Liver (tissue), 9 donors: ENCODE data around the gene MYG1. TPM values are rescaled to one million over a fixed set of nuclear protein-coding genes. Genes with fewer than 3 reads are reported as not detected.

Experiments used
- DNase-seq: peaks from one replicate; pipeline ENCODE4 v3.0.0-alpha.2; 2017; ENCODE audit warnings: low spot score
- H3K27ac ChIP-seq, 2 donors: one replicate each; pipeline ENCODE4 v1.7.0; 2013; ENCODE audit warnings: inconsistent platforms in 2 of 2, low read length in 2 of 2, control low read depth in 1 of 2, low read depth in 1 of 2, mild to moderate bottlenecking in 1 of 2
- H3K27me3 ChIP-seq, 4 donors: one replicate each; pipeline versions ENCODE4 v1.6.1 to v1.7.0; 2013; ENCODE audit warnings: low read length in 3 of 4, inconsistent platforms in 1 of 4, mild to moderate bottlenecking in 1 of 4, moderate library complexity in 1 of 4; ENCODE audit not compliant: control insufficient read depth in 4 of 4, insufficient read depth in 4 of 4
- H3K36me3 ChIP-seq, 4 donors: one replicate each; pipeline versions ENCODE4 v1.6.1 to v1.7.0; 2013; ENCODE audit warnings: low read length in 3 of 4, mild to moderate bottlenecking in 3 of 4, low read depth in 1 of 4, moderate library complexity in 1 of 4; ENCODE audit not compliant: control insufficient read depth in 4 of 4, insufficient read depth in 3 of 4
- H3K4me1 ChIP-seq, 4 donors: one replicate each; pipeline versions ENCODE4 v1.6.1 to v1.7.0; 2013; ENCODE audit warnings: low read length in 3 of 4, mild to moderate bottlenecking in 3 of 4, moderate library complexity in 1 of 4; ENCODE audit not compliant: control insufficient read depth in 4 of 4, insufficient read depth in 4 of 4
- H3K4me3 ChIP-seq, 3 donors: one replicate each; pipeline versions ENCODE4 v1.6.1 to v1.7.0; 2013; ENCODE audit warnings: low read length in 3 of 3, control low read depth in 1 of 3, low read depth in 1 of 3, mild to moderate bottlenecking in 1 of 3
- H3K9ac ChIP-seq, 2 donors: one replicate each; pipeline ENCODE4 v1.7.0; 2013; ENCODE audit warnings: low read length in 2 of 2, mild to moderate bottlenecking in 2 of 2, moderate library complexity in 2 of 2, control low read depth in 1 of 2, low read depth in 1 of 2
- H3K9me3 ChIP-seq, 4 donors: one replicate each; pipeline versions ENCODE4 v1.6.1 to v1.7.0; 2013; ENCODE audit warnings: low read length in 3 of 4; ENCODE audit not compliant: control insufficient read depth in 4 of 4
- EGR1 ChIP-seq, 2 donors: IDR thresholded peaks; 2 replicates each; pipeline ENCODE4 v1.6.1; 2016 to 2018; ENCODE audit warnings: antibody characterized with exemption in 2 of 2, low read depth in 2 of 2
- FOXA1 ChIP-seq: IDR thresholded peaks from 2 replicates; pipeline ENCODE4 v1.6.1; 2016; ENCODE audit warnings: antibody characterized with exemption
- FOXA2 ChIP-seq: IDR thresholded peaks from 2 replicates; pipeline ENCODE4 v1.6.1; 2016; ENCODE audit warnings: antibody characterized with exemption
- GABPA ChIP-seq, 2 donors: IDR thresholded peaks in 1 of 2; conservative IDR thresholded peaks in 1 of 2; 2 replicates each; pipeline ENCODE4 v1.6.1; 2016; ENCODE audit warnings: antibody characterized with exemption in 2 of 2, mild to moderate bottlenecking in 1 of 2, moderate library complexity in 1 of 2
- HNF4A ChIP-seq, 2 donors: conservative IDR thresholded peaks; 2 replicates each; pipeline ENCODE4 v1.6.1; 2016; ENCODE audit warnings: antibody characterized with exemption in 2 of 2, mild to moderate bottlenecking in 2 of 2
- JUND ChIP-seq, 2 donors: IDR thresholded peaks; 2 replicates each; pipeline ENCODE4 v1.6.1; 2016; ENCODE audit warnings: antibody characterized with exemption in 2 of 2
- NR2F2 ChIP-seq: IDR thresholded peaks from 2 replicates; pipeline ENCODE4 v1.6.1; 2016; ENCODE audit warnings: antibody characterized with exemption
- RAD21 ChIP-seq, 2 donors: IDR thresholded peaks; 2 replicates each; pipeline ENCODE4 v1.6.1; 2016; ENCODE audit warnings: antibody characterized with exemption in 2 of 2, mild to moderate bottlenecking in 2 of 2
- RXRA ChIP-seq, 2 donors: IDR thresholded peaks; 2 replicates each; pipeline ENCODE4 v1.6.1; 2017 to 2018; ENCODE audit warnings: antibody characterized with exemption in 2 of 2, mild to moderate bottlenecking in 1 of 2
- SP1 ChIP-seq: IDR thresholded peaks from 2 replicates; pipeline ENCODE4 v1.6.1; 2018; ENCODE audit warnings: antibody characterized with exemption, mild to moderate bottlenecking
- TAF1 ChIP-seq: conservative IDR thresholded peaks from 2 replicates; pipeline ENCODE4 v1.6.1; 2016; ENCODE audit warnings: antibody characterized with exemption, mild to moderate bottlenecking
- YY1 ChIP-seq: IDR thresholded peaks from 2 replicates; pipeline ENCODE4 v1.6.1; 2016; ENCODE audit warnings: antibody characterized with exemption, mild to moderate bottlenecking
- WGBS: extraction: QIAGEN DNeasy Blood & Tissue Kit; methylation state at CpG from one replicate; pipeline ENCODE4 v1.1.7; 2013; 5-methylcytosine and 5-hydroxymethylcytosine counted together
- polyA plus RNA-seq, 2 donors: library from polyadenylated mRNA; stranded (reverse) in 1 of 2; unstranded in 1 of 2; fragments of 200-250 nt in 1 of 2; fragments of >200 nt in 1 of 2; fragmentation: Nextera tagmentation in 1 of 2; extraction: Ambion mirVana in 1 of 2; gene quantifications; one replicate each; pipeline versions ENCODE4 v1.2.1 to v1.2.3, GENCODE V29; 2013 to 2015
- total RNA-seq, 2 donors: library from RNA; depleted of rRNA; stranded (reverse); fragments of >200 nt; gene quantifications; one replicate each; pipeline ENCODE4 v1.2.3, GENCODE V29; 2014
- TF ChIP-seq, protein P1 (sequence below): IDR thresholded peaks from 2 replicates; pipeline ENCODE4 v1.6.1; 2016; ENCODE audit warnings: antibody characterized with exemption
- TF ChIP-seq, protein P2 (sequence below): IDR thresholded peaks from 2 replicates; pipeline ENCODE4 v1.6.1; 2016; ENCODE audit warnings: antibody characterized with exemption
- TF ChIP-seq, protein P3 (sequence below): IDR thresholded peaks from 2 replicates; pipeline ENCODE4 v1.6.1; 2016; ENCODE audit warnings: antibody characterized with exemption, mild to moderate bottlenecking
- TF ChIP-seq, protein P4 (sequence below): IDR thresholded peaks from 2 replicates; pipeline ENCODE4 v1.6.1; 2016; ENCODE audit warnings: antibody characterized with exemption
- TF ChIP-seq, protein P5 (sequence below): fragments of 150-350 bp; IDR thresholded peaks from 2 replicates; pipeline ENCODE4 v1.5.1; 2017; ENCODE audit warnings: improper control_type of control experiment, low read depth, low read length; ENCODE audit not compliant: missing input control
- donor health status: healthy.
- donor health status: healthy.
- donor health status: healthy.
- donor health status: healthy.
- donor health status: healthy.

The MYG1 gene
- total and polyA plus RNA-seq, 4 donors: 15.0 to 28.0 (median 19.3) TPM

DNA sequence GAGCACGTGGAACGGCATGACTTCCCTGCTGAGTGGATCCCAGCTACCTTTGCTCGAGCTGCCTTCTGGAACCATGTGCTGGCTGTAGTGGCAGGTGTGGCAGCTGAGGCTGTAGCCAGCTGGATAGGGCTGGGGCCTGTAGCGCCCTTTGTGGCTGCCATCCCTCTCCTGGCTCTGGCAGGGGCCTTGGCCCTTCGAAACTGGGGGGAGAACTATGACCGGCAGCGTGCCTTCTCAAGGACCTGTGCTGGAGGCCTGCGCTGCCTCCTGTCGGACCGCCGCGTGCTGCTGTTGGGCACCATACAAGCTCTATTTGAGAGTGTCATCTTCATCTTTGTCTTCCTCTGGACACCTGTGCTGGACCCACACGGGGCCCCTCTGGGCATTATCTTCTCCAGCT is 46.2 kb upstream of the MYG1 start:
- no peak for TF ChIP-seq YY1
- TF ChIP-seq RAD21 (IDR thresholded peaks at IDR 0.05): no peak
- TF ChIP-seq EGR1 (IDR thresholded peaks at IDR 0.05; ENCODE audit: low read depth in 2 of 2): no peak
- TF ChIP-seq NR2F2: no peak
- no peak for TF ChIP-seq FOXA2
- no peak for TF ChIP-seq SP1
- TF ChIP-seq, protein P1, sequence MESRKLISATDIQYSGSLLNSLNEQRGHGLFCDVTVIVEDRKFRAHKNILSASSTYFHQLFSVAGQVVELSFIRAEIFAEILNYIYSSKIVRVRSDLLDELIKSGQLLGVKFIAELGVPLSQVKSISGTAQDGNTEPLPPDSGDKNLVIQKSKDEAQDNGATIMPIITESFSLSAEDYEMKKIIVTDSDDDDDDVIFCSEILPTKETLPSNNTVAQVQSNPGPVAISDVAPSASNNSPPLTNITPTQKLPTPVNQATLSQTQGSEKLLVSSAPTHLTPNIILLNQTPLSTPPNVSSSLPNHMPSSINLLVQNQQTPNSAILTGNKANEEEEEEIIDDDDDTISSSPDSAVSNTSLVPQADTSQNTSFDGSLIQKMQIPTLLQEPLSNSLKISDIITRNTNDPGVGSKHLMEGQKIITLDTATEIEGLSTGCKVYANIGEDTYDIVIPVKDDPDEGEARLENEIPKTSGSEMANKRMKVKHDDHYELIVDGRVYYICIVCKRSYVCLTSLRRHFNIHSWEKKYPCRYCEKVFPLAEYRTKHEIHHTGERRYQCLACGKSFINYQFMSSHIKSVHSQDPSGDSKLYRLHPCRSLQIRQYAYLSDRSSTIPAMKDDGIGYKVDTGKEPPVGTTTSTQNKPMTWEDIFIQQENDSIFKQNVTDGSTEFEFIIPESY: no peak
- TF ChIP-seq HNF4A (conservative IDR thresholded peaks at IDR 0.05): no peak
- TF ChIP-seq, protein P2, sequence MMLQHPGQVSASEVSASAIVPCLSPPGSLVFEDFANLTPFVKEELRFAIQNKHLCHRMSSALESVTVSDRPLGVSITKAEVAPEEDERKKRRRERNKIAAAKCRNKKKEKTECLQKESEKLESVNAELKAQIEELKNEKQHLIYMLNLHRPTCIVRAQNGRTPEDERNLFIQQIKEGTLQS: no peak
- no peak for TF ChIP-seq JUND (IDR thresholded peaks at IDR 0.05)
- TF ChIP-seq, protein P3, sequence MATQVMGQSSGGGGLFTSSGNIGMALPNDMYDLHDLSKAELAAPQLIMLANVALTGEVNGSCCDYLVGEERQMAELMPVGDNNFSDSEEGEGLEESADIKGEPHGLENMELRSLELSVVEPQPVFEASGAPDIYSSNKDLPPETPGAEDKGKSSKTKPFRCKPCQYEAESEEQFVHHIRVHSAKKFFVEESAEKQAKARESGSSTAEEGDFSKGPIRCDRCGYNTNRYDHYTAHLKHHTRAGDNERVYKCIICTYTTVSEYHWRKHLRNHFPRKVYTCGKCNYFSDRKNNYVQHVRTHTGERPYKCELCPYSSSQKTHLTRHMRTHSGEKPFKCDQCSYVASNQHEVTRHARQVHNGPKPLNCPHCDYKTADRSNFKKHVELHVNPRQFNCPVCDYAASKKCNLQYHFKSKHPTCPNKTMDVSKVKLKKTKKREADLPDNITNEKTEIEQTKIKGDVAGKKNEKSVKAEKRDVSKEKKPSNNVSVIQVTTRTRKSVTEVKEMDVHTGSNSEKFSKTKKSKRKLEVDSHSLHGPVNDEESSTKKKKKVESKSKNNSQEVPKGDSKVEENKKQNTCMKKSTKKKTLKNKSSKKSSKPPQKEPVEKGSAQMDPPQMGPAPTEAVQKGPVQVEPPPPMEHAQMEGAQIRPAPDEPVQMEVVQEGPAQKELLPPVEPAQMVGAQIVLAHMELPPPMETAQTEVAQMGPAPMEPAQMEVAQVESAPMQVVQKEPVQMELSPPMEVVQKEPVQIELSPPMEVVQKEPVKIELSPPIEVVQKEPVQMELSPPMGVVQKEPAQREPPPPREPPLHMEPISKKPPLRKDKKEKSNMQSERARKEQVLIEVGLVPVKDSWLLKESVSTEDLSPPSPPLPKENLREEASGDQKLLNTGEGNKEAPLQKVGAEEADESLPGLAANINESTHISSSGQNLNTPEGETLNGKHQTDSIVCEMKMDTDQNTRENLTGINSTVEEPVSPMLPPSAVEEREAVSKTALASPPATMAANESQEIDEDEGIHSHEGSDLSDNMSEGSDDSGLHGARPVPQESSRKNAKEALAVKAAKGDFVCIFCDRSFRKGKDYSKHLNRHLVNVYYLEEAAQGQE: no peak
- no peak for TF ChIP-seq TAF1
- TF ChIP-seq, protein P4, sequence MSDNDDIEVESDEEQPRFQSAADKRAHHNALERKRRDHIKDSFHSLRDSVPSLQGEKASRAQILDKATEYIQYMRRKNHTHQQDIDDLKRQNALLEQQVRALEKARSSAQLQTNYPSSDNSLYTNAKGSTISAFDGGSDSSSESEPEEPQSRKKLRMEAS: no peak
- TF ChIP-seq GABPA (IDR thresholded peaks at IDR 0.05 in 1 of 2, conservative IDR thresholded peaks at IDR 0.05 in 1 of 2): no peak
- TF ChIP-seq FOXA1: no peak
- TF ChIP-seq, protein P5, sequence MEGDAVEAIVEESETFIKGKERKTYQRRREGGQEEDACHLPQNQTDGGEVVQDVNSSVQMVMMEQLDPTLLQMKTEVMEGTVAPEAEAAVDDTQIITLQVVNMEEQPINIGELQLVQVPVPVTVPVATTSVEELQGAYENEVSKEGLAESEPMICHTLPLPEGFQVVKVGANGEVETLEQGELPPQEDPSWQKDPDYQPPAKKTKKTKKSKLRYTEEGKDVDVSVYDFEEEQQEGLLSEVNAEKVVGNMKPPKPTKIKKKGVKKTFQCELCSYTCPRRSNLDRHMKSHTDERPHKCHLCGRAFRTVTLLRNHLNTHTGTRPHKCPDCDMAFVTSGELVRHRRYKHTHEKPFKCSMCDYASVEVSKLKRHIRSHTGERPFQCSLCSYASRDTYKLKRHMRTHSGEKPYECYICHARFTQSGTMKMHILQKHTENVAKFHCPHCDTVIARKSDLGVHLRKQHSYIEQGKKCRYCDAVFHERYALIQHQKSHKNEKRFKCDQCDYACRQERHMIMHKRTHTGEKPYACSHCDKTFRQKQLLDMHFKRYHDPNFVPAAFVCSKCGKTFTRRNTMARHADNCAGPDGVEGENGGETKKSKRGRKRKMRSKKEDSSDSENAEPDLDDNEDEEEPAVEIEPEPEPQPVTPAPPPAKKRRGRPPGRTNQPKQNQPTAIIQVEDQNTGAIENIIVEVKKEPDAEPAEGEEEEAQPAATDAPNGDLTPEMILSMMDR: no peak
- no peak for TF ChIP-seq RXRA (IDR thresholded peaks at IDR 0.05)
- Histone ChIP-seq H3K27me3 (no peaks in the 10 kb centered on the region), H3K4me1 (peaks cover 8 to 20% (median 16%) of the 10 kb centered on the region in 4 donors), H3K9me3 (no peaks in the 10 kb centered on the region), H3K36me3 (no peaks in the 10 kb centered on the region), H3K27ac (no peak overlapping the region), H3K4me3 (no peak overlapping the region), H3K9ac (no peak overlapping the region)
- WGBS: 95% methylated on average over 13 of the region's 13 CpGs
- no peak for DNase-seq
